ENCODE measurements around the gene MIPOL1. TPM values are rescaled to one million over a fixed set of nuclear protein-coding genes. Genes with fewer than 3 reads are reported as not detected.

The MIPOL1 gene
- total and polyA plus RNA-seq, 2 experiments from 2014 or later = 5.7 to 5.9 TPM

- in situ Hi-C loops (cut with MboI) = no loop called here
- H3K4me1 ChIP-seq (ENCODE audit: insufficient read depth) = no peaks in the 10 kb centered on the region
- H3K79me2 ChIP-seq (ENCODE audit: insufficient read depth) = no peaks in the 10 kb centered on the region
- no peak overlapping the region for H2AFZ ChIP-seq
- no peak overlapping the region for H3K4me3 ChIP-seq
- H3K4me2 ChIP-seq (ENCODE audit: unreplicated experiment) = no peak overlapping the region
- WGBS, 2 experiments (ENCODE audit: low coverage in 1 of 2, low lambda C conversion rate in 2 of 2, missing lambda C conversion rate in 2 of 2) = 85 to 93% methylated on average over 1 of the region's 1 CpG
- H3K36me3 ChIP-seq (ENCODE audit: low read depth) = no peaks in the 10 kb centered on the region
- H3K9me2 ChIP-seq (ENCODE audit: insufficient read depth) = no peaks in the 10 kb centered on the region; the same call in 1 of the 2 replicates
- H3K9me3 ChIP-seq (ENCODE audit: low read depth) = no peaks in the 10 kb centered on the region
- no peak overlapping the region for H3K27ac ChIP-seq
- no peaks in the 10 kb centered on the region for H4K20me1 ChIP-seq (ENCODE audit: insufficient read depth)
- no peak overlapping the region for H3K9ac ChIP-seq
- H3F3A ChIP-seq (ENCODE audit: insufficient read depth) = no peaks in the 10 kb centered on the region
- TF ChIP-seq EZH2phosphoT487 (IDR thresholded peaks at IDR 0.05; ENCODE audit: insufficient read depth, low read depth) = no peak
- TF ChIP-seq EZH2 (IDR thresholded peaks at IDR 0.05; ENCODE audit: insufficient read depth, poor library complexity, severe bottlenecking) = no peak
- H3K27me3 ChIP-seq (replicated peaks; ENCODE audit: insufficient read depth) = no peaks in the 10 kb centered on the region
- no peak for DNase-seq
These were observed 203.4 kb downstream of the MIPOL1 start for GRCh38 chr14:37401093-37401492.

GRCh38 chr14:37403626-37404025, 205.9 kb downstream of the MIPOL1 start:
- Histone ChIP-seq H3K79me2 (ENCODE audit: insufficient read depth) (no peaks in the 10 kb centered on the region), H4K20me1 (ENCODE audit: insufficient read depth) (no peaks in the 10 kb centered on the region), H3K36me3 (ENCODE audit: low read depth) (no peaks in the 10 kb centered on the region), H3K27me3 (replicated peaks; ENCODE audit: insufficient read depth) (no peaks in the 10 kb centered on the region), H3K9me3 (ENCODE audit: low read depth) (no peaks in the 10 kb centered on the region), H2AFZ (no peak overlapping the region), H3K4me1 (ENCODE audit: insufficient read depth) (no peaks in the 10 kb centered on the region), H3K4me2 (ENCODE audit: unreplicated experiment) (no peak overlapping the region), H3K27ac (no peak overlapping the region), H3F3A (ENCODE audit: insufficient read depth) (no peaks in the 10 kb centered on the region), H3K9me2 (ENCODE audit: insufficient read depth) (no peaks in the 10 kb centered on the region; the same call in 1 of the 2 replicates), H3K4me3 (no peak overlapping the region), H3K9ac (no peak overlapping the region)
- DNase-seq = no peak
- in situ Hi-C loops (cut with MboI) = no loop called here
- WGBS, 2 experiments (ENCODE audit: low coverage in 1 of 2, low lambda C conversion rate in 2 of 2, missing lambda C conversion rate in 2 of 2) = 52 to 73% methylated on average over 1 of the region's 1 CpG
- TF ChIP-seq EZH2 (IDR thresholded peaks at IDR 0.05; ENCODE audit: insufficient read depth, poor library complexity, severe bottlenecking) = no peak
- no peak for TF ChIP-seq EZH2phosphoT487 (IDR thresholded peaks at IDR 0.05; ENCODE audit: insufficient read depth, low read depth)

- H3K27ac ChIP-seq = no peak overlapping the region
- no peaks in the 10 kb centered on the region for H4K20me1 ChIP-seq (ENCODE audit: insufficient read depth)
- H3K9me2 ChIP-seq (ENCODE audit: insufficient read depth) = no peaks in the 10 kb centered on the region
- H3F3A ChIP-seq (ENCODE audit: insufficient read depth) = no peaks in the 10 kb centered on the region
- no peaks in the 10 kb centered on the region for H3K36me3 ChIP-seq (ENCODE audit: low read depth)
- no peak for DNase-seq
- no peak for TF ChIP-seq EZH2phosphoT487 (IDR thresholded peaks at IDR 0.05; ENCODE audit: insufficient read depth, low read depth)
- TF ChIP-seq EZH2 (IDR thresholded peaks at IDR 0.05; ENCODE audit: insufficient read depth, poor library complexity, severe bottlenecking) = no peak
- in situ Hi-C loops (cut with MboI) = no loop called here
- H2AFZ ChIP-seq = no peak overlapping the region
- H3K9me3 ChIP-seq (ENCODE audit: low read depth) = no peaks in the 10 kb centered on the region
- no peaks in the 10 kb centered on the region for H3K4me1 ChIP-seq (ENCODE audit: insufficient read depth)
- H3K4me3 ChIP-seq = no peak overlapping the region
- 93 to 97% methylated on average over 2 of the region's 2 CpGs for WGBS, 2 experiments (ENCODE audit: low coverage in 1 of 2, low lambda C conversion rate in 2 of 2, missing lambda C conversion rate in 2 of 2)
- H3K79me2 ChIP-seq (ENCODE audit: insufficient read depth) = no peaks in the 10 kb centered on the region
- no peaks in the 10 kb centered on the region for H3K27me3 ChIP-seq (replicated peaks; ENCODE audit: insufficient read depth)
- H3K9ac ChIP-seq = no peak overlapping the region
- H3K4me2 ChIP-seq (ENCODE audit: unreplicated experiment) = no peak overlapping the region
These were observed 208.4 kb downstream of the MIPOL1 start for GRCh38 chr14:37406095-37406494.

GRCh38 chr14:37411079-37411735, 213.5 kb downstream of the MIPOL1 start:
- whole genome bisulfite sequencing, 2 experiments (ENCODE audit: low coverage in 1 of 2, low lambda C conversion rate in 2 of 2, missing lambda C conversion rate in 2 of 2) = 95 to 96% methylated on average over 3 of the region's 3 CpGs
- Histone ChIP-seq H3K9ac (no peak overlapping the region), H3K36me3 (ENCODE audit: low read depth) (no peaks in the 10 kb centered on the region), H3K27ac (no peak overlapping the region), H2AFZ (no peak overlapping the region), H4K20me1 (ENCODE audit: insufficient read depth) (no peaks in the 10 kb centered on the region), H3K79me2 (ENCODE audit: insufficient read depth) (no peaks in the 10 kb centered on the region), H3K9me2 (ENCODE audit: insufficient read depth) (no peaks in the 10 kb centered on the region), H3K27me3 (replicated peaks; ENCODE audit: insufficient read depth) (no peaks in the 10 kb centered on the region), H3K4me3 (no peak overlapping the region), H3K4me1 (ENCODE audit: insufficient read depth) (no peaks in the 10 kb centered on the region), H3K4me2 (ENCODE audit: unreplicated experiment) (no peak overlapping the region), H3F3A (ENCODE audit: insufficient read depth) (no peaks in the 10 kb centered on the region), H3K9me3 (ENCODE audit: low read depth) (no peaks in the 10 kb centered on the region)
- no peak for TF ChIP-seq EZH2phosphoT487 (IDR thresholded peaks at IDR 0.05; ENCODE audit: insufficient read depth, low read depth)
- DNase-seq = no peak
- in situ Hi-C loops (cut with MboI) = no loop called here
